GM18951 (cell line): ENCODE data around the gene BAHCC1.

ENCODE experiments used
- POLR2A ChIP-seq: IDR thresholded peaks from 4 replicates; pipeline ENCODE4 v1.6.1; 2011; ENCODE audit warnings: mild to moderate bottlenecking; ENCODE audit not compliant: insufficient read length, insufficient read depth; ENCODE audit errors: extremely low read depth
- in situ Hi-C: fragments of 300-500 bp; cut with MboI; formaldehyde crosslinking; loops from one replicate; pipeline ENCODE4 v1.12.0; 2022; ENCODE audit warnings: low sequenced_read_pairs, mixed read lengths, inconsistent platforms; ENCODE audit not compliant: unreplicated experiment

The BAHCC1 gene

GRCh38 chr17:81374890-81375289 lies 20.4 kb upstream of the BAHCC1 start:
- no peak for TF ChIP-seq POLR2A
- in situ Hi-C loops: no loop called here

DNA sequence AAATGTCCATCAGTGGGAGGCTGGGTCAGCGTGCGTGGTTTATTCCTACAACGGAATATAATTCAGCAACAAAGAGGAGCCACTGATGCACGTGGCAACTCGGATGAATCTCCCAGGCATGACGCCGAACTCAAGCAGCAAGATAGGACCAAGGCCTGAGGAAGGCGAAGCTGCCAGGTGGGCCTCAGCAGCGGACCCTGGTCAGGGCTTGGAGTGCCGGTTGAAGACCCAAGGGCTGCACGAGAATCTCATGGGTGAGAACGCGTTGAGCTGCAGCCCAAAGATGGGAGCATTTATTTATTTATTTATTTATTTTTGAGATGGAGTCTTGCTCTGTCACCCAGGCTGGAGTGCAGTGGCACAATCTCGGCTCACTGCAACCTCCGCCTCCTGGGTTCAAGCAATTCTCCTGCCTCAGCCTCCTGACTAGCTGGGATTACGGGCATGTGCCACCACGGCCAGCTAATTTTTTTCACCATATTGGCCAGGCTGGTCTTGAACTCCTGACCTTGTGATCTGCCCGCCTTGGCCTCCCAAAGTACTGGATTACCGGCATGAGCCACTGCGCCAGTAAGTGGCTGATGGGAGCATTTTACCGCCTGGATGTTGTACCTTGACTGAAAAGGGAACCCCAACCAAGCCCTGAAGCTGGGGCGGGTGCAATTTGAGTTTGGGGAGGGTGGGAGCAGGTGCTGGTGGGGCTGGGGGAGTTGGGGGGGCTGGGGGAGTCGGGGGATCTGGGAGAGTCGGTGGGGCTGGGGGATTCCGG lies 18.1 kb upstream of the BAHCC1 start:
- in situ Hi-C loops: no loop called here
- no peak for TF ChIP-seq POLR2A

DNA sequence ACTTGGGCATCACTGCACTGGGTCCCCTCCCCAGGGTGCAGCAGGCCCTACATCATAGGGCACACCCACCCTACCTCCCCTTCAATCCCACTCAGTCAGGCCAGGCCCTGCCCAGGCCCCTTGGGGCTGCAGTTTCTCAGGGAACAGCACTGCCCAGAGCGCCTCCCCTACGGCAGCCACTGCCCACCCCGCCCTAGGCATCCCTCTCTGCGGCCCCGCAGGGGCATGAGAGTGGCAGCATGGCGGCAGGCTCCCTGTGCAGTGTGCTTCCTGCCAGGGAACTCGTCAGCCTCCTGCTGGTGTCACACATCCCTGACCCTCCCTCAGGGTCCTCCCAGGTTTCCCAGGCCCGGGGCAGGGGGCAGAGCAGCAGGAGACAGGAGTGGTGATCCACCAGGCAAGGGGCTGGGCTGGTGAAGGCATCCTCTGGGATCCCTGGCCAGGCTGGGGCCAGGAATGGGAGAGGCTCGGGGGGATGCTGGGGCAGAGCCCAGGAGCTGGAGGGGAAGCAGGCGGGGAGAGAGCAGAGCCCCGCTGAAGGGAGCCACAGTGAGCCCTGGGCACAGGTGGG lies 16.2 kb upstream of the BAHCC1 start:
- in situ Hi-C loops: no loop called here
- no peak for TF ChIP-seq POLR2A

DNA sequence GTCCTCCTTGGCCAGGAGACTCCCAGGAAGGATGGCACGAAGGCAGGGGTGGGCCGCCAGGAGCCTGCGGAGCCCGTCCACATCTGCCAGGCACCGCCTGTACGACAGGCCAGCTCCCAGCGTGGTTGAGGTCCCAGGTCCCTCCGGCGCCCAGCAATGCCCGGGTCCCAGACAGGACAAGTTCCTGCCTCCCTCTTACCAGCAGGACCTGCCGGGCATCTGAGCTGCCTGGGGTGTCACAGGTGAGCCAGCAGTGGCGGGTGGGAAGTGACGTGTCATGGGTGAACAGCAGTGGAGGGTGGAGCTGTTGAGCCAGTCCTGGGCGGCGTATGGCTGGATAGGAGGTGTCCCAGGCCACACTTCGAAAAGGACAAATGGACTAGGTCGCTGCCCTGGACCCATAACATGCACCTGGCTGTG lies 15.7 kb upstream of the BAHCC1 start:
- no peak for TF ChIP-seq POLR2A
- in situ Hi-C loops: no loop called here

DNA sequence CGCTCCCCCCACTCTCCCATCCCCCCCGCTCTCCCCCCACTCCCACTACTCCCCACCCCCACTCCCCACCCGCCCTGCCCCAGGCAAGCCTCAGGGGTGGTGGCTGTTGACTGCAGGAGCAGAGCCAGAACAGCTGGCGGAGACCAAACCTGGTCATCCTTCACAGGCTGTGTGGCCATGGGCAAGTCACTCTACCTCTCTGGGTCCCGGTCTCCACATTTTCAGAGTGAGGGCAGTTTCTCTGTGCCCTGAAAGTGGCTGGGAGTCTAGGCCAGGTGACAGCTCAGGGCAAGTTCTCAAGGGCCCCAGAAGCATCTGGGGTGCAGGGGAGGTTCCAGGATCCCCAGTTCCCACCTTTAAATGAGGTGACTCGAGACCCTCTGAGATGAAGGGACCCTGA lies 15.1 kb upstream of the BAHCC1 start:
- TF ChIP-seq POLR2A: no peak
- in situ Hi-C loops: no loop called here

DNA sequence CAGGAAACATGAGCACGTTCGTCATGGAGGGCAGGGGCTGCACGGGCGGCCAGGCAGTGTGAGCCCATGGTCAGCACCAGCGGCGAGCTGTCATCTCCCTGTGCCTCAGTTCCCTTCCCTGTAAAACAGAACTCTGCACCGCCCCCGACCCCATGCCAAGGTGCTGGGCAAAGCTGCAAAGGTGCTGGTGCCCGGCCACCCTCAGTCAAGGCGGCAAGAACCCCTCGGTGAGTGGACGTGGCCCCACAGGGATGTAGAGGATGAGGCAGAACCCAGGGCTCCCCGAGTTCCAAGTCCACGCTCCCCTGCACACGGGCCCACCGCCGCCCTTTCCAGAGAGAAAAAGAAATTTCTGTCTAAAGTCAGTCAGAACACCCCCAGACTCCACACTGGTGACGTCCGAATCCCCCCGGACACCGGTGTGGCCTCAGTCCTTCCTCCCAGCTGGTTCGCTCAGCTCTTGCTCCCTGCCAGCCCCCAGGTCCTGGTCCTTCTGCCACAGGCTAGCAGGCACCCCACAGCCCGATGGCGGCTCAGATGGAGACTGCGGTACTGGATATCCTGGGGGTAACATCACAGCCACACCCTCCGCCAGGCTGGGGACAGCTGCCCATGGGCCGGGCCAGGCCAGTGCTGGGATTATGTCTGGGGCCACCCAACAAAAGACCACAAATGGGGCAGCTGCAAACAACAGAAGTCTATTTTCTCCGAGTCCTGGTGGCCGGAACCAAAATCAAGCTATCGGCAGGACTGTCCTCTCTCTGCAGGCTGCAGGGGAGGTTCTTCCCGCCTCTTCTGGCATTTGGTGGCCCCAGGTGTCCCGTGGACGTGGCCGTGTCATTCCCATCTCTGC lies 14.4 kb upstream of the BAHCC1 start:
- TF ChIP-seq POLR2A: no peak
- in situ Hi-C loops: no loop called here

GRCh38 chr17:81381632-81382577 lies 13.4 kb upstream of the BAHCC1 start:
- no peak for TF ChIP-seq POLR2A
- in situ Hi-C loops: no loop called here

- TF ChIP-seq POLR2A: no peak
- in situ Hi-C loops: no loop called here
Measured at GRCh38 chr17:81382851-81383250, 12.4 kb upstream of the BAHCC1 start.

- TF ChIP-seq POLR2A: no peak
- in situ Hi-C loops: no loop called here
Measured at GRCh38 chr17:81383504-81384421, 11.5 kb upstream of the BAHCC1 start.

DNA sequence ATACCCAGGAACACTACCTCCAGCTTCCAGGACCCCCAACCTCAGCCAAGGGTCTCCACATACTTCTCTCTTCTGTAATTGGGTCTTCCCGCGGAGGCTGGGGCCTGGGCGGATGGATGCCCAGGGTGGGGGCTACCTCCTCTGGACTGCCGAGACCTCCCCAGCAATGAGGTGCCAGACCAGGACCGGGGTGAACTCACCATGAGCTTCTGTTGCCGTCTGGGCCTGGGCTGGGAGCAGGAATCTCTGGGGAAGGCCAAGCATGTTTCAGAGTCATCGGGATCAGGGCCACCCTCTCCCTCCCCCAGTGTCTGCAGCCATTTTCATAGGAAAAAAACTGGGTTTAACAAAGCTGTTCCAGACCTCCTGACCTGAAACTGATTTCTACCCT lies 10.3 kb upstream of the BAHCC1 start:
- no peak for TF ChIP-seq POLR2A
- in situ Hi-C loops: no loop called here

DNA sequence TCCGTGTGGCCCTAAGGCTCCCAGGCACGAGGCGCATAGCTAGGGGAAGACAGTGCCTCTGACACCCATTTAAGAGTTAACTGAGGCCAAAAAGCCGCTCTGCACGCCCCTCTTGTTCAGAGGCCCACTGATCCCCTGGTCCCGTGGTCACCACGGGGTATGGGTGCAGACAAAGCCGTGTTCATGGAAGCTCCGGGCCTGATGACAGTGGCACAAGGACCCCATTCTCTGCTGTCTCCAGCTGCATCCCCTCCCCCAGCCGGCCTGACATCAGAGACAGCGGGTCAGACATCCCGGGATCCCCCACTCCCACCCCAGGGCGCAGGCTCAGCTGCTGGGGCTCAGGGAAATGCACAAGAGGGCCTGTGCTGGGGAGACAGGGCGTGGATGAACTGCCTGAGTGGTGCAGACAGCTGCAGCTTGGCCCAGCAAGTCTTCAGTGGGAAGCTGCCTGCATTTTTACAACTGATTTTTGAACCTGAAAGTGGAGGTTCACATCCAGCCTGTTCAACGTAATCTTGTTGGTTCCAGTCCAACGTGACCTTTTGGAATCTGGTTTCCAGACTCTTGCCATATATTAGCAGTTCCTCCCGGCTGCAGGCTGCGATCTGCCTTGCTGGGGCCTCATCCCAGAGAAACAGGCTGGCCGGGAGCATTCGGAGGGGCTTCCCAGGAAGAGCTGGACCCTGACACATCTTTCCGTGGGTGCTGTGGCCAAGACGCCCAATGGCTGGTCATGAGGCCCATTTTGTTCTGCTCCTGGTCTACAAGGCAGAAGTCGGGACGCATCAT lies 9.7 kb upstream of the BAHCC1 start:
- no peak for TF ChIP-seq POLR2A
- in situ Hi-C loops: no loop called here
